ENCODE measurements around the gene CPEB3.

The CPEB3 gene

DNA sequence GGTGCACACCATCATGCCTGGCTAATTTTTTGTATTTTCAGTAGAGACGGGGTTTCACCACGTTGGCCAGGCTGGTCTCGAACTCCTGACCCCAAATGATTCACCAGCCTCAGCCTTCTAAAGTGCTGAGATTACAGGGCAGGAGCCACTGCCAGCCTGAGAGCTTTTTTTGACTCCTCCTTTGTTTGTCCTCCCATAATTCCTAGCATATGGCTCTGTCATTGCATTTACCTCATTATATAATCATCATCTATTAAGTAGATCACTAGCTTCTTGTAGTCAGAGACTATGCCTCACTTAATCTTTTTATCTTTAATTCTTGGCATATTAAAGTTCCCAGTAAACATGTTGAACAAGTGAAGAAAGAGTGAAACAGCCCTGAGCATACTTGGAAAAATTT lies 82.1 kb downstream of the CPEB3 start:
- no peak for DNase-seq (ENCODE audit: low read depth)

DNA sequence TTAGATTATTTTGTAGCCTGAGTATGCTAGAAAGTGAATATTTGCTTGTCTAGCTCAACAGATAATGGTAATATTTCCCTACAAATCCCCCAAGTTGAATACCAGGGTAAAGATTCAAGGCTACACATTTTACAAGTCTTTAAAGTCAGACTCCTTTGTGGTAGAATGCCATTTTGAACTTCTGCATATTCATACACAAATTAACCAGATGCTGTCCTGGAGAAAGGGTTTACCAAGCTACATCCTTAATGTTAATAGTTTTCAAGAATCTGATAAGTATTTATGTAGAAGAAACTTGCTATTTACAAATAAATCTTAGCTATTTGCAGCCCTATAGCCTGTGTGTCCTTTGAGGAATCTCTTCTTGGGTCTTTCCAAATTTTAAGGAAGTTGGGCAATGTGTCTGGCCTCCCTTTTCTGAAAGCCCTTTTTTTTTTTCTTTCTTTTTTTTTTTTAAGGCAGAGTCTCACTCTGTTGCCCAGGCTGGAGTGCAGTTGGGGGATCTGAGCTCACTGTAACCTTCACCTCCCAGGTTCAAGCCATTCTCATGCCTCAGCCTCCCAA lies 82.6 kb downstream of the CPEB3 start:
- DNase-seq (ENCODE audit: low read depth): no peak

DNA sequence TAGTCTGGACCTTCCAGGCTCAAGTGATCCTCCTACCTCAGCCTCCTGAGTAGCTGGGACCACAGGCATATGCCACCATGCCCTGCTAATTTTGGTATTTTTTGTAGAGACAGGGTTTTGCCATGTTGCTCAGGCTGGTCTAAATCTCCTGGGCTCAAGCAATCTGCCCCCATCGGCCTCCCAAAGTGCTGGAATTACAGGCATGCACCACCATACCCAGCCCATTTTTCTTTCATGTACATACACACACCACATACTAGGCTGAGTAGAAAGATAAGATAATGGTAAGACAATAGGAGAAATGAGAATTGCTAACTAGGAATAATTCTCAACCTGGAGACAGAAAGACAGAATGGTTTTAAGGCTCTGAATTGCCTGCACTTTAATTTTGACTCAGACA lies 83.8 kb downstream of the CPEB3 start:
- no peak for DNase-seq (ENCODE audit: low read depth)

DNA sequence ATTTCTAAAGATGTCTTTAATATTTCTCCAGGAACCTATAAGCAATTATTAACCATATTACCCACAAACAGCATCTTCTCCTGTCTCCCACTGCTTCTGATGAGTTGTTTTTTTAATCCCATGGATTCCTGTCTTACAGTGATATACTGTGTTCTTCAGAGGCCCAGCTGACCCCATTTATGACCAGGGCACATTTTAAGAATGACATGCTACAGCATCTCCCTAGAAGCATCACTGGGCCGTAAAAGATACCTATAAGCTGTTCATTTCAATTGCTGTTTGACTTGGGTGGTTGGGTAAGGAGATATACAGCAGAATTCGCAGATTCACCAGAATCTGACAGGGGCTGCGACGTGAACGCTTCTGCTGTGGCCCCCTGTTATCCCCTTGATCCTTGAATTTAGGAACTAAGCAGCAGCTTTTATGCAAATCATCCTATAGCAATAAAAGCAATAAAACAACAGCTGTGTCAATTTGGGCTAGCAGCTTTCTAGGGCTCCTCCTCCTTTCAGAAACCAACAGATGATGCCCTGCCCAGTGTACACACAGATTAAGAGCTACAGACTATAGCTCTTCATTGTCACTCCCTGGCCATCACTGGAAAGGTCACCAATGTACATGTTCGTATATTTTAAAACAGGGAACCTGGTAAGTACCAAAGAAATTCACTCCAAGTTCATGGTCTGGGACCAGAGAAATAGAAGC lies 86.8 kb downstream of the CPEB3 start:
- no peak for DNase-seq (ENCODE audit: low read depth)

DNA sequence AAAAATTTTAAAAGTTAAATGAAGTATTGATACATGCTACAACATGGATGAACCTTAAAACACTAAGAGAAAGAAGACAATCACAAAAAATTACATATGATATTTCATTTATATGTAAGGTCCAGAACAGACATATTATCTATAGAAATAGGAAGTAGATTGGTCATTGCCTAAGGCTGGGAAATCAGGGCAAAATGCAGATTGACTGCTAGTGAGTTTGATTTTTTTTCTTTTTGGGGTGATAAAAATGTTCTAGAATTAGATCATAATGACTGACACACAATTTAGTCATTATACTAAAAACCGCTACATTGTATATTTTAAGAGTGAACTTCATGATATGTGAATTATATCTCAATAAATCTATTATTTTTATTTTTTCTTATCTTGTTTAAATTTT lies 88.3 kb downstream of the CPEB3 start:
- no peak for DNase-seq (ENCODE audit: low read depth)

DNA sequence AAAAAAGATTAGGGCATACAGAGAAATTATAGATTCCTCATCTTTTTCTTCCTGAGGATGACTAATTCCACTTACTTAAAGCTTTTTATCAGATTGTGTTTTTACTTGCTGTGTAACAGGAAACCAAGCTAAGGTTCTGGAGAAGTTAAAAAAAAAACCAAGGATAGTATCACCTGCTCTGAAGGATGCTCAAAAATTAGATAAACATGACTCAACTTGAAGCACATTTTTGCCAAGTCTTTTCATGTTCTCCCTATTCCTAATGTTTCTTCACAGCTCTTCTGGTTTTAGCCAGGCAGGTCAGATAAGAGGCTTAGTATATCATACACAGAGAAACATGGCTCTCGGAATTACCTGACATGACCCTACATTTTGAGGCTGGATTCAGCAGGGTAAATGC lies 90.3 kb downstream of the CPEB3 start:
- DNase-seq (ENCODE audit: low read depth): no peak

DNA sequence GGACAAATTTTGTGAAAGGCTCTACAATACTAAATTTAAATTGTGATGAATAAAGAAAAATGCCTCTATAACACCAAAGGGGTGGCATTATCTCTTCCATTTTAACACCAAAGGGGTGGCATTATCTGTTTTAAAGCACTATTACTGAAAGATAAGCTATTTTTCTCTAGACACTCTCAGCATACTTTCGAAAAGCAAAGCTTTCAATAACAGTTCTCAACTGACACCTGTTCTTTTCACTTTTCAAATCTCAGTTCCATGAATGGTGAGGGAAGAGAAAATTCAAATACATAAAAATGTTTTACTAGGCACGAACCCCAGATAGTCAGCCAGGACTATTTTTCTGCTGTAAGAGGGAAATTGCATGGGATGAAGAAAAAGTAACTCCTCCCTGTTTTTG lies 103.8 kb downstream of the CPEB3 start:
- DNase-seq (ENCODE audit: low read depth): no peak

DNA sequence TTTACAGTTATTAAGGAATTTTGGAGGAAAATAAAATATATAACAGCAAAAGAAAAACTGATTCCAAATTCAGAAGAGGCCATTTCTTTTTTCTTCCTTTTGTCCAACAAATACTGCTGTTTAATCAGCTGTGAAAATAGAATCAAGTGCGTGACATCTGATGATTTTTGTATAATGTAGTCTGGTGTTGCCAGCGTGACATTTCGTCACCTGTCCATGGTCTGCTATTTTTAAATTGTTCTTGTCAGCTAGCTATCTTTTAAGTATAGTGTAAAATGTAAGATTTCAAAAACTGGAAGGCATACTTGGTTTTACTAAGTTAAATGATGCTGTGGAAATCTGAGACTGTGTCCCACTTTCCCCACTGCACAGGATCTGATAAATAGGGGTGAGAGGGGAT lies 105.9 kb downstream of the CPEB3 start:
- no peak for DNase-seq (ENCODE audit: low read depth)

DNA sequence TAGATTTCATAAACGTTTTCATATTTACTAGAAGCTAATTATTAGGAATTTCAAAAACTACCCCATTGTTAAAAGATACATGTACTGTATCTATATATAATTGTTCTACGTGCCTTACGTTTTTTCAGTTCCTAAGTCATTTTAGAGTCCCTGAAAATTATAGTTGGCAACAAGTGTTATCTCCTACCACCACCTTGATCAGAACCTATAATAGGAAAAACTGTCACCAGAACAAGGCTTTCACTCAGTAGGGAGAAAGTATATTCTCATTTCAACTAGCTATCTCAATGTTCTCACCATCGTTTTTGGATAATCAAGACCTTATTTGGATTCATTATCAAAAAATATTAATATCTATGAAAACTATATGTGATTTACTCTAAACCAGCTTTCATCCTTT lies 107.7 kb downstream of the CPEB3 start:
- no peak for DNase-seq (ENCODE audit: low read depth)

DNA sequence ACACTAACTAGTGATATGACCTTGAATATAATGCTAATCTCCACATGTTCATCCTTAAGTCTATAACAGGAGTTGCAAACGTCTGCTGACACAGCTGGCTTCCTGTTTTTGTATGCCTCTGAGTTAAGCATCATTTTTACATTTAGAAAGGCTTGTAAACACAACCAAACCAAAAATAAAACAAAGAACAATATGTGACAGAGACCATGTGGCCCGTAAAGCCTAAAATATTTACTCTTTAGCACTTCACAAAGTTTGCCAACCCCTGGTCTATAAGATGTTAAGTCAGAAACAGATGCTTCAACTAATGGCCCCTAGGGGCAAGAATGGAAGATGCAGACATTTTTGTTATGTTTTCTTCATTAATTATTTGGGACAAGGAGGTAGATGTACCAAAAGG lies 109.3 kb downstream of the CPEB3 start:
- DNase-seq (ENCODE audit: low read depth): no peak

DNA sequence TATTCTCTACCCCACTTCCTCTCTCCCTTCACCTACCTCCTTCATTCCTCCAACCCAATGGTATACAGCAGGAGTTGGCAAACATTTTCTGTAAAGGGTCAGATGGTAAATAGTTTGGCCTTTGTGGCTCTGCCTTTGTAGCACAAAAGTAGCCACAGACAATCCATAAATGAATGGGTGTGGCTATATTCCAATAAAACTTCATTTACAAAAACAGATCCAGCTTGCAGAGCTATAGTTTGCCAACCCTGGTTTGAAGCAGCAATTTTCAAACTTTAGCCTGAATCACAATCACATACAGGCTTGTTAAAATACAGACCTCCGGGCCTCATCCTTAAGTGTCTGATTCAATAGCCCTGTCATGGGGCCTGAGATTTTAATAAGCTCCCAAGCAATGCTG lies 110.5 kb downstream of the CPEB3 start:
- DNase-seq (ENCODE audit: low read depth): no peak

DNA sequence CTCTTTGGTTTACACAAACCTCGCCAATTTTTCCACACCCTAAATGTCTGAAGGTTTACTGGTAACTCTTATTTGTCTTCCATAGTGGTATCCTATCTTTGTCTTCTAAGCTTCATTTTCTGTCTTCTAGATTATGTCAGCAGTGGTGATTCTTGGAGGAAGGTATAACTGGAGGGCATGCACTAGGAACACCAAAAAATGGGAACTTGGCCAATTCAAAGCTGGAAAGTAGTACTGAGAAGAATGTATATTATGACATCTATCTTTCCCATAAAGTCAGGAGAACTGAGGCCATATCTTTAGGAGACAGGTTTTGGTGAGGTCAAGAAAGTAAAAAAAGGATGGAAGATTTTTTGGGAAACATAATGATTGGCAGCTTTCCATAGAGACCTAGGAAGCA lies 113.3 kb downstream of the CPEB3 start:
- no peak for DNase-seq (ENCODE audit: low read depth)

DNA sequence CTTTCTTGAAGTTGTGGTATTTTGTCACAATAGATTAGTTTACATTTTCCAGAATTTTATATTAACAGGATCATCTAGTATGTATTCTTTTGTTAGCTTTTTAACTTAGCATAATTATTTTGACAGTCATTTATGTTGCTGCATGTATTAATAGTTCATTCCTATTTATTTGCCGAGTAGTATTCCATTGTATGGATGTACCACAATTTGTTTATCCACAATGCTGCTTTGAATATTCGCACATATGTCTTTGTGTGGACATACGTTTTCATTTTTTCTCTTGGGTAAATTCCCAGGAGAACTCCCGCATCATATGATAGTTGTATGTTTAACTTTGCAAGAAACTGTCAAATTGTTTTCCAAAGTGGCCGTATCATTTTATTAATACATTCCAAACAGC lies 115.7 kb downstream of the CPEB3 start:
- no peak for DNase-seq (ENCODE audit: low read depth)

DNA sequence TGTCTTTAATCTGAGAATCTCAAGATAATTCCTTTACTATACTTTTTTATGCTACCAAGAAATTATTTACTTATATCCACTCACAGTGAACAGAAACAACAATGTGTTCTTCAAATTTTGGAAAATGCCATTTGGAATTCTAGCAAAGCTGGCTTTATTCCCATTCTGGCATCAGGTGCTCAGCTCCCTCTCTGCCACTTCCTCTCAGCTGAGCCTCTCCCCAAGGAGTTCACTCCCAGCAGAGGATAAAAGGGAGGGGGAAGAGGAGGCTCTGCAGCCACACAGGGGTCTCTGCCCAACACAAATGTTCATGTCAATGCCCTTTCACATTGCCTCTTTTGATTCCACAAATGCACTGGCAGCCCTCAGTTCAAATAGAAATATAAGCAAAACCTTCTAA lies 116.9 kb downstream of the CPEB3 start:
- no peak for DNase-seq (ENCODE audit: low read depth)

DNA sequence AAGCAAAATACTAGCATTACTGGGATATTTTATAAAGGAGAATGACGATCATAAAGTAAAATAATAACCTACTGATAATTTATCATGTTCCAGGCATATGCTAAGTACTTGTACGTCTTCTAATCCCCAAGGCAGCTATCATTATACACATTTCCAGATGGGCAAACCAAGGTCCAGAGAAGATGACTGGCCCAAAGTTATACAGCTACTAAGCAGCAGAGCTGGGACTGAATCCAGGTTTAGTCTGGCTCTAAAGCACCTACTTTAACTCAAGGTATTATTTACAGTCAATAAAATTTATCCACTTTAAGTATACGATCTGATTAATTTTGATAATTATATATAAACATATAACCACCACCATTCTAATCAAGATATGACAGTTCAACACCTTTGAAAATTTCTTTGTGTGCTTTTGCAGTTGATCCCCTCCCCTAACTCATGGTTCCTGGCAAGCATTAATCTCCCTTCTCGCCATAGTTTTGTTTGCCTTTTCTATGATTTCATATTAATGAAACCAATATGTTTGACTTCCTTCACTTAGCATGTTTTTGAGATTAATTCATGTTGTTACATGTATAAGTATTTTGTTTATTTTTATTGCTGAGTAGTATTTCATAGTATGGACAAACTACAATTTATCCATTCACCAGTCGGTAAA lies 126.7 kb downstream of the CPEB3 start:
- DNase-seq (ENCODE audit: low read depth): no peak

DNA sequence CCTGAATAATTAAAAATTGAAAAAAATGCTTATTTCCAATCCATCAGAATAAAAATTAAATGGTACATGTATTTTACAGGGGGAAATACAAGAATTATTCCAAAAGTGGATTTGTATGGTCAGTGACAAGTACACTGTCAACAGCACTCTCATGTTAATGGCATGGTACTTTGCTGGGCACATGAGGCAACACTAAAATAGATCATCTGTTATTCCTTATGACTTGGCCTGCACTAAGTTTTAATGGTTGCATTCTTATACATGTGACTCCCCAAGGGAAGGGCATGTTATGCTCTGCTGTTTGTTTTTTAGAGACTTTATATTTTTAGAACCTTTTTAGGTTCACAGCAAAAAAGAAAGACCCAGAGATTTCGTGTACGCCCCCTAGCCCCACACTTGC lies 128.3 kb downstream of the CPEB3 start:
- DNase-seq (ENCODE audit: low read depth): no peak

DNA sequence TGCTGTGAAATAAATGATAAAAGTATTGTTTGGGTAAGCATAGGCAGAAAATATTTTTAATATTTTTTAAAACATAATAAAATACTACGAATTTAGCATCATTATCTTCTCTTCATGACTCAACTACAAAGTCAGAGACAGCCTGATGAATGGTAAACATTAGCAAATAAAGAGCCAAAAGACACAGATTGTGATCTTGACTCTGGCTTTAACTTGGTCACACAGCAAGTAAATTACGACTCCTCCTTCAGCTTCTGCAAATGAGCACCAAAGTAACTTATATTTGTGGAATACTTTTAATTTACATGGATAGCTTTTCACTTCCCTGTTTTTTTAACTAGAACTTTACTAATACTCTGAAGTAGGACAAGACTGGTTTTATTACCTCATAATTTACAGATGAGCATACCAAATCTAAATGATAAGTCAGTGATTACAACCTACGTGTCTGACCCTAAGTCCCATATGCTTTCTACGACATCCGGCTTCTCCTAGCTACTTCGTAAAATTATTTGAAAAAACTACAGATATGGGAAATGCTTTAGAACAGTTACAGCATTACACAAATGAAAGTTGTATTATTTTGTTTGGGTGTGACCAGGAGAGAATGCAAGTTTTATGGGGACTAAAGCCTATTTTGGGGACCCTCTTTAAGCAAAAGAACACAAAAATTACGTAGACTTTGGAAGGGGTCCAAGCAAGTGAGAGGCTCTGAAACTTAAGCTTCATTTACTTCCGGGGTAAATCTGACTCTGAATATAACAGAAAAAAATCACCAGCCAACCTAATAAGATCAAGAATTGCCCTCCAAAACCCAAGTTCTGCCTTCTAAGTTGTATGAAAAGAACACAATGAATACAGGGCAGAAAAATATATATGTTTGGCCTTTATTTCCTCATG lies 133.8 kb downstream of the CPEB3 start:
- no peak for DNase-seq (ENCODE audit: low read depth)

DNA sequence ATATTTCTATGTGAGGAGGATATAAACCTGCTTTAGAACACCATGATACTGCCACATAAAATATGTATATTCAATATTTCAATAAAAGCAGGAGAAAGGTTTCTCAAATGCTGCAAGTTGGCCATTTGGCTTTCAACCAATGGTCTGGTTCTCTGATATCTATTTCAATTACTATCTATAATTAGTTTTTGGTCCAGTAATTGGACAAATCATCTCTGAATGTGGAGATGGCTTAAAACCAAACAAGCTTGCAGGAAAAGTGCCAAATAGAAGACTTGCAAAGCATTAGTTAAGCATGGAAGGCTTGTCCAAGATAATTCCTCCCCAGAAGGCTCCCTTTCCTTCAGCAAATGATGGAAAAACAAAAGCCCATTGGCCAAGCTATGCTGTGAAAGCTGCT lies 140.1 kb downstream of the CPEB3 start:
- no peak for DNase-seq (ENCODE audit: low read depth)

DNA sequence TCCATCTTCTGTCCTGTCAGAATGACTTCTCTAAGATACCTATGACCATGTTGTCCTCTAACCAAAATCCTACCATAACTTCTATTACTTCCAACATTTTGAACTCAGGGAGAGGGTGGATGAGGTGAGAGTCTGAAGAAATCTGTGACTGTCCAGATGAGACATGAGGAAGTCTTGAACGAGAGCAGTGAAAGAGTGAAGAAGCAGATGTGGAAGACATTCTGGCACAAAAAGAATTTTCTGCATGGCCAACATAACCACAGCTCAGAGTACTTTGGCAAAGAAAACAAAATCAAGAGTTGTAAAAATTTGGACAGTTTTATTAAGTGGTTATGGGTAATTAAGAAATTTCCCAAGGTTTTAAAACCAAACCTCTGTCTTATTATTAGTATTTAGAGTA lies 141.6 kb downstream of the CPEB3 start:
- no peak for DNase-seq (ENCODE audit: low read depth)

DNA sequence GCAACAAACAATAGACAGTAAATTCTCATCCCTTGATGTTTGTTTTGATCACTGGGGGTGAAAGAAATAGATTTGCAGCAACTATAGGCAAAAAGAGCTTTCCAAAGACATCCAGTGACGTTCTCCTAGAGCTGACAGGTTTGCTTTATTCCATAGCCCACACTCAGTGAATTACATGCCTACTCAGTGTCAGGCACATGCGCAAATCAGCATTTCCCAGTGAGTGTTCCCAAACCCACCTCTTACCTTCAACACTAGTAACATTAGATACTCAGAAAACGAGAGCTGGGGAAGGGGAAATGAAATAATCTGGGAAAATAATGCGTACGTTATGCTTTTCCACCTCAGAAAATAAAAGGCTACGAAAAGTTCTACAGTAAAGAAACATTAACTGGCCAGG lies 144.1 kb downstream of the CPEB3 start:
- DNase-seq (ENCODE audit: low read depth): no peak

DNA sequence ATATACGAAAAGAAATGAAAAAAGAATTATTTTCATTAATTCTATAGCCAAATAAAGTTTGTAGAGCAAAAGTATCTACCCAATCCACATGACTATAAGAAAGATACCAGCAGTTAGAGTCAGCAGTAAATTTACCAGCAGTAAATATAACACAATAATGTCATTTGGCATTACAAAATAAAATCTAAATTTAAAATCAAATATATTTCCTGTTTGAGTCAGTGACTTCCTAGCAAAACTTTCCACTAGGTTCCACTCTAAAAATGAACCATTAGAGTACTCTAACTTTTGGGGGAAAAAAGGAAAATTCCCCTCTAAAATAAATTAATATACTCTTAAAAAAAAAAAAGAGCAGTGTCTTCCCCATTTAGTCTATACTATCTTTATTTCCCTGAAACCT lies 144.8 kb downstream of the CPEB3 start:
- no peak for DNase-seq (ENCODE audit: low read depth)

DNA sequence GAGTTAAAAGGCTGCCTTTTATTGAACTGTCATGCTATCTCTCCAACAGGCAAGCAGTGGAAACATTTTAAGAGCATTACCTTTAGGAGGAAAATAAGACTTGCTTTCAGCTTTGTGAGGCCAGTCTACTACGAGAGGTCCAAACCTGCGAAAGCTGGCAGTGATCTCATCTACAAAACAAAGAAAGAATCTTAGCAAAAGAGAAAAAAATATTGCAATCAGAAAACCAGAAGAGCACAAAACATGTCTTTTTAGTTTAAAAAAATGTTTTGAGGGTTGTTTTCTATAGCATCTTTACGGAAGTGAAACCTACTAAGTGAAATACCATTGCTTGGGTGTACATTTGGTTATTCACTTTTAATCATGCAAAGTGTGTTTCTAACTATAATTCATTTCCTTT lies 147.9 kb downstream of the CPEB3 start:
- DNase-seq (ENCODE audit: low read depth): no peak

DNA sequence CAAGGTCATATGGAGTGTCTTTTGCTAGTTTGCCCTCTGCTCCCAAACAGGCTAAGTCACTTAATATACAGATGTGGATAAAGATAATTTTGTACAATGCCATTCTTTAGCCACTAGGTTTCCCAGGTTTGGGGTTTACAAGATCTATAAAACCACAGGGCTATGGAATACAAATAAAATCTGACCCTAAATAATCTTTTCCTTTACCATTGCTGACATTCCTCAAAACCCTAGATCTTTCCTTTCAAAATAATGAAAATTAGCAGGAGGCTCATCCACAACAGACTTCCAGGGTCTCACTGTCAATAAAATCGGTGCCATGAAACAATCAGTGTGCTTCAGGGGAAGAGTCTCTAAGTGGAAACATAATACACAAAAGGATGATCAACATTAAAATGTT lies 148.4 kb downstream of the CPEB3 start:
- no peak for DNase-seq (ENCODE audit: low read depth)

Measured in activated T-helper 1 cell treated with Interleukin-2 at 50 U/mL for 16 hours (primary cell).